Smooth muscle cell (in vitro differentiated cells): ENCODE measurements around the gene BOK. TPM values are rescaled to one million over a fixed set of nuclear protein-coding genes. Genes with fewer than 3 reads are reported as not detected.

ENCODE experiments used
- DNase-seq: peaks from one replicate; lab custom pipeline; 2025; ENCODE audit not compliant: unreplicated experiment; lab: John Stamatoyannopoulos, UW
- H2AFZ ChIP-seq: fragments of 200-600 bp; sonication (generic); 2 replicates; pipeline ENCODE4 v1.6.0; 2016; ENCODE audit warnings: antibody characterized with exemption, low read depth, mild to moderate bottlenecking
- H3F3A ChIP-seq: fragments of 200-600 bp; sonication (generic); 2 replicates; pipeline ENCODE4 v1.6.0; 2017; ENCODE audit warnings: antibody characterized with exemption, low read depth
- H3K27ac ChIP-seq: fragments of 200-600 bp; sonication (generic); 2 replicates; pipeline ENCODE4 v1.5.1; 2016; ENCODE audit warnings: low read depth, mild to moderate bottlenecking
- H3K27me3 ChIP-seq: fragments of 200-600 bp; sonication (generic); 2 replicates; pipeline ENCODE4 v1.6.1; 2016; ENCODE audit warnings: low read depth, mild to moderate bottlenecking
- H3K36me3 ChIP-seq: fragments of 200-600 bp; sonication (generic); 2 replicates; pipeline ENCODE4 v1.5.1; 2016; ENCODE audit warnings: low read depth
- H3K4me1 ChIP-seq: fragments of 200-600 bp; sonication (generic); 2 replicates; pipeline ENCODE4 v1.5.1; 2016; ENCODE audit warnings: low read depth
- H3K4me2 ChIP-seq: fragments of 200-600 bp; sonication (generic); 2 replicates; pipeline ENCODE4 v1.6.0; 2016; ENCODE audit warnings: mild to moderate bottlenecking
- H3K4me3 ChIP-seq: fragments of 200-600 bp; sonication (generic); 2 replicates; pipeline ENCODE4 v1.5.1; 2016; ENCODE audit warnings: mild to moderate bottlenecking
- H3K79me2 ChIP-seq: fragments of 200-600 bp; sonication (generic); 2 replicates; pipeline ENCODE4 v1.6.0; 2016; ENCODE audit warnings: low read depth, mild to moderate bottlenecking
- H3K9ac ChIP-seq: fragments of 200-600 bp; sonication (generic); 2 replicates; pipeline ENCODE4 v1.6.0; 2016; ENCODE audit warnings: low read depth
- H3K9me3 ChIP-seq: fragments of 200-600 bp; sonication (generic); replicated peaks from 2 replicates; pipeline ENCODE4 v1.5.1; 2016; ENCODE audit warnings: low read depth
- H4K20me1 ChIP-seq: fragments of 200-600 bp; sonication (generic); 2 replicates; pipeline ENCODE4 v1.6.0; 2016; ENCODE audit warnings: low read depth
- WGBS: methylation state at CpG from one replicate; pipeline ENCODE4 v1.1.7; 2016; ENCODE audit warnings: low lambda C conversion rate; 5-methylcytosine and 5-hydroxymethylcytosine counted together
- polyA plus RNA-seq: library from polyadenylated mRNA; unstranded; fragments of >200 nt; fragmentation: Nextera tagmentation; extraction: Ambion mirVana; gene quantifications from 2 replicates; pipeline ENCODE4 v1.2.1, GENCODE V29; 2016
- total RNA-seq: library from RNA; depleted of rRNA; stranded (reverse); fragments of >200 nt; gene quantifications from 2 replicates; pipeline ENCODE4 v1.2.3, GENCODE V29; 2014
- TF ChIP-seq, protein P1 (sequence below): fragments of 200-600 bp; sonication (generic); IDR thresholded peaks from 2 replicates; pipeline ENCODE4 v1.5.1; 2017; ENCODE audit warnings: borderline replicate concordance, mild to moderate bottlenecking, antibody characterized with exemption; ENCODE audit not compliant: insufficient read depth, poor library complexity, severe bottlenecking

Gene BOK
- total and polyA plus RNA-seq, 2 experiments from 2014 or later = 34.9 to 40.8 TPM

DNA sequence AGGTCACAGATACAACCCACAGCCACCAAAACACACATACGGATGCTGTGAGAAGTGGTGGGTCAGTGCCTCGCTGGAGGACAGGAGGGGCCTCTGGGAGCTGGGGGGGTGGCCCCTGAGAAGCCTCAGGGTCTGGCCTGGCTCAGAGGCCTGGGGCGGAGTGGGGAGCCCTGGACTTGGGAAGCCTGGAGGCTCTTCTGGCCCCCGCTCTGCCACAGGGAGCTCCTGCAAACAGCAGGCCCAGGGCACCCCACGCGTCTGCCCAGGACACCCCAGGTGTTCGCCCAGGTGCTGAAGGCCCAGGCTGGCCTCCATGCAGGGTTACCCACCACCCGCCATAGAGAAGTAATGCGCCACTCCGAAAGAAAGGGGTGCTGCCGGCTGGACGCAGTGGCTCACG lies 52.5 kb downstream of the BOK start:
- peaks cover 34% of the 10 kb centered on the region for H3K79me2 ChIP-seq
- WGBS = 98% methylated on average over 10 of the region's 13 CpGs
- no peak overlapping the region for H3K4me3 ChIP-seq
- no peaks in the 10 kb centered on the region for H3K36me3 ChIP-seq
- TF ChIP-seq, protein P1, sequence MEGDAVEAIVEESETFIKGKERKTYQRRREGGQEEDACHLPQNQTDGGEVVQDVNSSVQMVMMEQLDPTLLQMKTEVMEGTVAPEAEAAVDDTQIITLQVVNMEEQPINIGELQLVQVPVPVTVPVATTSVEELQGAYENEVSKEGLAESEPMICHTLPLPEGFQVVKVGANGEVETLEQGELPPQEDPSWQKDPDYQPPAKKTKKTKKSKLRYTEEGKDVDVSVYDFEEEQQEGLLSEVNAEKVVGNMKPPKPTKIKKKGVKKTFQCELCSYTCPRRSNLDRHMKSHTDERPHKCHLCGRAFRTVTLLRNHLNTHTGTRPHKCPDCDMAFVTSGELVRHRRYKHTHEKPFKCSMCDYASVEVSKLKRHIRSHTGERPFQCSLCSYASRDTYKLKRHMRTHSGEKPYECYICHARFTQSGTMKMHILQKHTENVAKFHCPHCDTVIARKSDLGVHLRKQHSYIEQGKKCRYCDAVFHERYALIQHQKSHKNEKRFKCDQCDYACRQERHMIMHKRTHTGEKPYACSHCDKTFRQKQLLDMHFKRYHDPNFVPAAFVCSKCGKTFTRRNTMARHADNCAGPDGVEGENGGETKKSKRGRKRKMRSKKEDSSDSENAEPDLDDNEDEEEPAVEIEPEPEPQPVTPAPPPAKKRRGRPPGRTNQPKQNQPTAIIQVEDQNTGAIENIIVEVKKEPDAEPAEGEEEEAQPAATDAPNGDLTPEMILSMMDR = no peak
- H3K27ac ChIP-seq = peak overlapping the region; percentile 83
- H4K20me1 ChIP-seq = peaks cover 12% of the 10 kb centered on the region
- no peak overlapping the region for H2AFZ ChIP-seq
- no peaks in the 10 kb centered on the region for H3K9me3 ChIP-seq
- peak overlapping the region; percentile 76 for H3K9ac ChIP-seq
- H3K4me1 ChIP-seq = peaks cover 5% of the 10 kb centered on the region
- peak overlapping the region; percentile 96 for H3K4me2 ChIP-seq
- H3K27me3 ChIP-seq = no peaks in the 10 kb centered on the region
- no peak for DNase-seq
- H3F3A ChIP-seq = peaks cover 5% of the 10 kb centered on the region

DNA sequence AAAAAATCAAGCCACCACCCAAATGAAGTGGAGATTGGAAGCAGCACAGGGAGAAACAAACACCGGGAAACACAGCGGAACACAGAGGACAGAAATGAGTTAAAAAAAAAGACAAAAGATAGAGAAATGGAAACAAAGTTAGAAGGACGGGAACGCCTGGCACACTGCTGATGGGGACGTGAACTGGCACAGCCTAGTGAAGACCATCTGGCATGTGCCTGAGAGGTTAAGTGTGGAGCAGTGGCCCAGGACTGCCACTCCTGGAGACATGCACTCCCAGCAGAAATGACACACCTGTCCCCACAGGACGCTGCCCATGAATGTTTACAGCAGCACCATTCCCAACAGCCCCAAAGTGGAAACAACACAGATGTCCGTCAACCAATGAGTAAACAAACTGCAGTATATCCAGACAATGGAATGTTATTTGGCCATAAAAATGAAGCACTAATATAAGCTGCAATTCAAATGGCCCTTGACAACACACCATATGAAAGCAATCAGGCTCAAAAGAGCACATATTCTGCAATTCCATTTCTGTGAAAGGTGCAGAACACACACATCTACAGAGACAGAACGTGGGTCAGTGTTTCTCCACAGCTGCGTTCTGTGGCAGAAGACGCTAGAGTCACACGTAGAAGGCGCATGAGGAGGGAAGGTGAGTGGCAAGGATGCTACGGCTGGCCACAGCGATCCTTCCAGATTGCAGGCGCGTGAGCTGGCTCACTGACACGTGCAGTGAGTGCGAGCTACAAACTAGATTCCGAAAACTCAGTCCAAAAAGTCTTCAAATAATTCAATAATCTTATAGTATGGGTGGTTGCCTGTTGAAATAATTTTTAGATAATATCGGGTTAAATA lies 53.8 kb downstream of the BOK start:
- WGBS = 95% methylated on average over 20 of the region's 20 CpGs
- Histone ChIP-seq H3K4me1 (peaks cover 5% of the 10 kb centered on the region), H2AFZ (no peak overlapping the region), H3K9me3 (no peaks in the 10 kb centered on the region), H3K4me3 (no peak overlapping the region), H3K27ac (no peak overlapping the region), H3K79me2 (peaks cover 44% of the 10 kb centered on the region), H3K36me3 (no peaks in the 10 kb centered on the region), H4K20me1 (peaks cover 25% of the 10 kb centered on the region), H3K27me3 (no peaks in the 10 kb centered on the region), H3F3A (peaks cover 5% of the 10 kb centered on the region), H3K9ac (no peak overlapping the region), H3K4me2 (no peak overlapping the region)
- TF ChIP-seq, protein P1 = no peak
- DNase-seq = no peak

DNA sequence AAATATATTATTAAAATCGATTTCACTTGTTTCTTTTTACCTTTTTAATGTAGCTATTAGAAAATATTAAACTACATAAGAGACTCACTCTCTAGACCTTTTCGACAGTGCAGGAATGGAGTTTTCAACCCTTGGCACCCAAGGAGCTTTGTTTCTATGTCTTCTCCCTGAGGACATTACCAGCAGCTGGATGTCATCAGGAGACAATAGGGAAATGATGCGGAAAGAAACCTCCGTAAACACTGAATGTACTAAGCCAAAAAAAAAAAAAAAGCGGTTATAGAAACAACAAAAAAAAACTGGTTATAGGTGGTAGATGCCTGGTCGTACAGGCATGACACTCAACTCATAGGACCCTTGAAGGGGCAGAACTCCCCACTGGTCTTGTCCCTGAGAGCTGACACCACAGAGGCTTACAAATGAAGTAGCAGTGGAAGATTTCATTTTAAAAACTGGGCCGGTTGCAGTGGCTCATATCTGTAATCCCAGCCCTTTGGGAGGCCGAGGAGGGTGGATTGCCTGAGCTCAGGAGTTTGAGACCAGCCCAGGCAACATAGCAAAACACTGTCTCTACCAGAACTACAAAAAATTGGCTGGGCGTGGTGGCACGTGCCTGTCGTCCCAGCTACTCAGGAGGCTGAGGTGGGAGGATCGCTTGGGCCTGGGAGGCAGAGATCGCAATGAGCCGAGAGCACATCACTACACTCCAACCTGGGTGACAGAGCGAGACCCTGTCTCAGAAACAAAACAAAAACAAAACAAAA lies 54.7 kb downstream of the BOK start:
- H3F3A ChIP-seq = peaks cover 5% of the 10 kb centered on the region
- peaks cover 48% of the 10 kb centered on the region for H3K79me2 ChIP-seq
- TF ChIP-seq, protein P1 = no peak
- H2AFZ ChIP-seq = no peak overlapping the region
- peaks cover 5% of the 10 kb centered on the region for H3K4me1 ChIP-seq
- no peak overlapping the region for H3K9ac ChIP-seq
- H3K9me3 ChIP-seq = no peaks in the 10 kb centered on the region
- H3K27me3 ChIP-seq = no peaks in the 10 kb centered on the region
- H3K27ac ChIP-seq = no peak overlapping the region
- DNase-seq = no peak
- no peak overlapping the region for H3K4me2 ChIP-seq
- no peaks in the 10 kb centered on the region for H3K36me3 ChIP-seq
- H4K20me1 ChIP-seq = peaks cover 31% of the 10 kb centered on the region
- H3K4me3 ChIP-seq = no peak overlapping the region
- 92% methylated on average over 15 of the region's 15 CpGs for whole genome bisulfite sequencing
